DMS153 (cell line): Measurements from ENCODE around the gene DTHD1.

Source experiments
- DNase-seq: peaks from one replicate; lab custom pipeline; 2025; lab: John Stamatoyannopoulos, UW

Gene DTHD1

GRCh38 chr4:36269533-36270173 is 11.8 kb upstream of the DTHD1 start:
- no peak for DNase-seq

GRCh38 chr4:36273276-36273675 is 8.1 kb upstream of the DTHD1 start:
- DNase-seq, result no peak

GRCh38 chr4:36274158-36274557 is 7.3 kb upstream of the DTHD1 start:
- no peak for DNase-seq

GRCh38 chr4:36277533-36277932 is 3.9 kb upstream of the DTHD1 start:
- no peak for DNase-seq

- DNase-seq, result no peak
These were observed 2.6 kb upstream of the DTHD1 start for GRCh38 chr4:36278789-36279188.

- no peak for DNase-seq
These were observed 861 bp upstream of the DTHD1 start for GRCh38 chr4:36280555-36280954.

GRCh38 chr4:36282503-36283030 is 1.2 kb downstream of the DTHD1 start:
- DNase-seq, result no peak

GRCh38 chr4:36283912-36284465 is 2.6 kb downstream of the DTHD1 start:
- no peak for DNase-seq

- DNase-seq, result no peak
These were observed 4.5 kb downstream of the DTHD1 start for GRCh38 chr4:36285784-36286480.

- DNase-seq, result no peak
These were observed 5.1 kb downstream of the DTHD1 start for GRCh38 chr4:36286481-36286871.

- DNase-seq, result no peak
These were observed 7.5 kb downstream of the DTHD1 start for GRCh38 chr4:36288731-36289426.

GRCh38 chr4:36290641-36291040 is 9.2 kb downstream of the DTHD1 start:
- DNase-seq, result no peak

GRCh38 chr4:36292556-36293188 is 11.3 kb downstream of the DTHD1 start:
- no peak for DNase-seq

GRCh38 chr4:36301127-36301526 is 19.7 kb downstream of the DTHD1 start:
- no peak for DNase-seq

GRCh38 chr4:36303426-36304137 is 22.2 kb downstream of the DTHD1 start:
- DNase-seq, result no peak

- no peak for DNase-seq
These were observed 22.8 kb downstream of the DTHD1 start for GRCh38 chr4:36304138-36304681.

GRCh38 chr4:36308150-36308549 is 26.7 kb downstream of the DTHD1 start:
- DNase-seq, result no peak

- DNase-seq, result no peak
These were observed 28.8 kb downstream of the DTHD1 start for GRCh38 chr4:36310216-36310615.

- no peak for DNase-seq
These were observed 29.4 kb downstream of the DTHD1 start for GRCh38 chr4:36310793-36311192.

GRCh38 chr4:36312511-36312910 is 31.1 kb downstream of the DTHD1 start:
- DNase-seq, result no peak

- no peak for DNase-seq
These were observed 31.9 kb downstream of the DTHD1 start for GRCh38 chr4:36313301-36313700.
